CD4-positive, alpha-beta memory T cell (primary cell): ENCODE results near the gene STEAP1B. TPM values are rescaled to one million over a fixed set of nuclear protein-coding genes. Genes with fewer than 3 reads are reported as not detected.

Experiments
- CTCF ChIA-PET: fragments of 350-600 bp; sonication (Branson Sonifier 250); formaldehyde crosslinking; loops from one replicate; lab custom pipeline; 2021; ENCODE audit warnings: inconsistent platforms; ENCODE audit not compliant: partially characterized antibody; lab: Charles Lee
- POLR2A ChIA-PET: fragments of 350-600 bp; sonication (Branson Sonifier 250); formaldehyde crosslinking; loops from one replicate; lab custom pipeline; 2021; ENCODE audit not compliant: partially characterized antibody; lab: Charles Lee
- DNase-seq, 5 donors: peaks; one replicate each; pipeline versions ENCODE4 v3.0.0 to v3.0.0-alpha.2; 2020 to 2022; ENCODE audit warnings: mixed read lengths in 1 of 5
- H3K27ac ChIP-seq: one replicate; pipeline ENCODE4 v1.7.0; 2013; ENCODE audit warnings: low read depth, low read length
- H3K27me3 ChIP-seq: 2 replicates; pipeline ENCODE4 v1.7.0; 2013; ENCODE audit warnings: mild to moderate bottlenecking, low read length, moderate library complexity; ENCODE audit not compliant: insufficient read depth
- H3K36me3 ChIP-seq: 2 replicates; pipeline ENCODE4 v1.7.0; 2013; ENCODE audit warnings: mild to moderate bottlenecking, low read length, moderate library complexity; ENCODE audit not compliant: insufficient read depth
- H3K4me1 ChIP-seq: 2 replicates; pipeline ENCODE4 v1.7.0; 2013; ENCODE audit warnings: mild to moderate bottlenecking, low read length, moderate library complexity; ENCODE audit not compliant: insufficient read depth
- H3K4me3 ChIP-seq, 2 donors: one replicate each; pipeline ENCODE4 v1.7.0; 2013; ENCODE audit warnings: low read length in 2 of 2, mild to moderate bottlenecking in 1 of 2
- H3K9me3 ChIP-seq, 2 donors: one replicate each; pipeline ENCODE4 v1.7.0; 2013; ENCODE audit warnings: low read length in 2 of 2, control low read depth in 1 of 2; ENCODE audit not compliant: control insufficient read depth in 1 of 2
- H3K27ac Mint-ChIP-seq, 7 donors: one replicate each; pipeline ENCODE4 v1.8.0; 2020 to 2021; ENCODE audit warnings: mixed read lengths in 7 of 7, mild to moderate bottlenecking in 6 of 7, inconsistent platforms in 3 of 7, moderate library complexity in 3 of 7
- H3K27me3 Mint-ChIP-seq, 2 donors: one replicate each; pipeline ENCODE4 v1.8.0; 2020 to 2021; ENCODE audit warnings: mixed read lengths in 2 of 2
- H3K36me3 Mint-ChIP-seq, 2 donors: one replicate each; pipeline ENCODE4 v1.8.0; 2020 to 2021; ENCODE audit warnings: mixed read lengths in 2 of 2, inconsistent platforms in 1 of 2, mild to moderate bottlenecking in 1 of 2
- H3K4me1 Mint-ChIP-seq, 4 donors: one replicate each; pipeline ENCODE4 v1.8.0; 2020 to 2021; ENCODE audit warnings: mixed read lengths in 4 of 4, mild to moderate bottlenecking in 1 of 4
- H3K4me3 Mint-ChIP-seq, 8 donors: one replicate each; pipeline ENCODE4 v1.8.0; 2020 to 2021; ENCODE audit warnings: mixed read lengths in 8 of 8, mild to moderate bottlenecking in 7 of 8, moderate library complexity in 6 of 8, inconsistent platforms in 3 of 8
- H3K9me3 Mint-ChIP-seq, 8 donors: one replicate each; pipeline ENCODE4 v1.8.0; 2020 to 2021; ENCODE audit warnings: mixed read lengths in 8 of 8, mild to moderate bottlenecking in 5 of 8, inconsistent platforms in 3 of 8, moderate library complexity in 1 of 8
- intact Hi-C: fragments of 100-400 bp; cut with micrococcal nuclease; formaldehyde crosslinking; loops from one replicate; pipeline ENCODE4 v1.15.1; 2023
- polyA plus RNA-seq, 2 donors: library from polyadenylated mRNA; unstranded; fragments of 300-500 nt; fragmentation: Illumina TruSeq; gene quantifications; one replicate each; pipeline ENCODE4 v1.2.3, GENCODE V29; 2021
- total RNA-seq, 2 experiments: library from RNA; stranded (reverse); gene quantifications; one replicate each; pipeline ENCODE4 v1.2.3, GENCODE V29; 2021

STEAP1B gene
- total and polyA plus RNA-seq, 4 experiments from 2014 or later, result not detected

- ChIA-PET CTCF (interaction anchor here (1.5 kb wide), 1 partner anchor 291 kb away, joined by 4 read pairs; no protein-coding TSS in a partner anchor), POLR2A (no interaction called here)
- H3K9me3 Mint-ChIP-seq, result peaks cover 0 to 4% (median 0%) of the 10 kb centered on the region in 8 donors
- no peak for DNase-seq
- no peak overlapping the region for H3K27ac Mint-ChIP-seq
- H3K4me3 Mint-ChIP-seq, result no peak overlapping the region
- no peaks in the 10 kb centered on the region for H3K9me3 ChIP-seq
- no peaks in the 10 kb centered on the region for H3K36me3 ChIP-seq
- H3K4me1 ChIP-seq, result peaks cover 12% of the 10 kb centered on the region
- no peaks in the 10 kb centered on the region for H3K27me3 Mint-ChIP-seq
- no peaks in the 10 kb centered on the region for H3K27me3 ChIP-seq
- no peak overlapping the region for H3K27ac ChIP-seq
- peaks cover 7 to 23% (median 15%) of the 10 kb centered on the region in 4 donors for H3K4me1 Mint-ChIP-seq
- no peak overlapping the region for H3K4me3 ChIP-seq
- intact Hi-C loops, result no loop called here
- no peaks in the 10 kb centered on the region for H3K36me3 Mint-ChIP-seq
These were observed 98.9 kb downstream of the STEAP1B start for GRCh38 chr7:22400936-22401553.

GRCh38 chr7:22400150-22400814 lies 99.7 kb downstream of the STEAP1B start:
- Histone ChIP-seq H3K4me3 (no peak overlapping the region), H3K4me1 (peaks cover 12% of the 10 kb centered on the region), H3K36me3 (no peaks in the 10 kb centered on the region), H3K27ac (no peak overlapping the region), H3K27me3 (no peaks in the 10 kb centered on the region), H3K9me3 (no peaks in the 10 kb centered on the region)
- Mint-ChIP-seq H3K27me3 (no peaks in the 10 kb centered on the region), H3K36me3 (no peaks in the 10 kb centered on the region), H3K4me3 (no peak overlapping the region), H3K9me3 (peaks cover 0 to 4% (median 0%) of the 10 kb centered on the region in 8 donors), H3K27ac (no peak overlapping the region), H3K4me1 (peaks cover 7 to 23% (median 15%) of the 10 kb centered on the region in 4 donors)
- DNase-seq, result no peak
- POLR2A ChIA-PET, result no interaction called here
- CTCF ChIA-PET, result interaction anchor here (1.5 kb wide), 1 partner anchor 290 kb away, joined by 4 read pairs; no protein-coding TSS in a partner anchor
- intact Hi-C loops, result no loop called here

- intact Hi-C loops, result no loop called here
- ChIA-PET CTCF (interaction anchor here (1.5 kb wide), 1 partner anchor 289 kb away, joined by 4 read pairs; no protein-coding TSS in a partner anchor), POLR2A (no interaction called here)
These were observed 100.4 kb downstream of the STEAP1B start for GRCh38 chr7:22399546-22399945.

GRCh38 chr7:22399091-22399490 lies 100.9 kb downstream of the STEAP1B start:
- Mint-ChIP-seq H3K36me3 (no peaks in the 10 kb centered on the region), H3K4me3 (no peak overlapping the region), H3K27me3 (no peaks in the 10 kb centered on the region), H3K27ac (no peak overlapping the region), H3K9me3 (peaks cover 0 to 4% (median 0%) of the 10 kb centered on the region in 8 donors), H3K4me1 (peaks cover 7 to 23% (median 15%) of the 10 kb centered on the region in 4 donors)
- ChIA-PET POLR2A (no interaction called here), CTCF (no interaction called here)
- Histone ChIP-seq H3K4me1 (peaks cover 12% of the 10 kb centered on the region), H3K9me3 (no peaks in the 10 kb centered on the region), H3K36me3 (no peaks in the 10 kb centered on the region), H3K27ac (no peak overlapping the region), H3K27me3 (no peaks in the 10 kb centered on the region), H3K4me3 (no peak overlapping the region)
- intact Hi-C loops, result no loop called here
- no peak for DNase-seq

More at GRCh38 chr7:22399546-22399945, 100.4 kb downstream of the STEAP1B start:
- Histone ChIP-seq H3K9me3 (no peaks in the 10 kb centered on the region), H3K27me3 (no peaks in the 10 kb centered on the region), H3K4me3 (no peak overlapping the region), H3K36me3 (no peaks in the 10 kb centered on the region), H3K27ac (no peak overlapping the region), H3K4me1 (peaks cover 12% of the 10 kb centered on the region)
- H3K27ac Mint-ChIP-seq, result no peak overlapping the region
- no peaks in the 10 kb centered on the region for H3K36me3 Mint-ChIP-seq
- H3K4me3 Mint-ChIP-seq, result no peak overlapping the region
- no peaks in the 10 kb centered on the region for H3K27me3 Mint-ChIP-seq
- peaks cover 0 to 4% (median 0%) of the 10 kb centered on the region in 8 donors for H3K9me3 Mint-ChIP-seq
- H3K4me1 Mint-ChIP-seq, result peaks cover 7 to 23% (median 15%) of the 10 kb centered on the region in 4 donors
- no peak for DNase-seq

- CTCF ChIA-PET, result no interaction called here
- Mint-ChIP-seq H3K27me3 (no peaks in the 10 kb centered on the region), H3K36me3 (no peaks in the 10 kb centered on the region)
These were observed 102.0 kb downstream of the STEAP1B start for GRCh38 chr7:22397981-22398380.

GRCh38 chr7:22395222-22395621 lies 104.8 kb downstream of the STEAP1B start:
- no peak for DNase-seq
- no peaks in the 10 kb centered on the region for H3K36me3 Mint-ChIP-seq
- Histone ChIP-seq H3K9me3 (no peaks in the 10 kb centered on the region), H3K4me1 (no peaks in the 10 kb centered on the region), H3K36me3 (no peaks in the 10 kb centered on the region), H3K27me3 (no peaks in the 10 kb centered on the region), H3K27ac (no peak overlapping the region), H3K4me3 (no peak overlapping the region)
- POLR2A ChIA-PET, result no interaction called here
- CTCF ChIA-PET, result no interaction called here
- no peaks in the 10 kb centered on the region for H3K9me3 Mint-ChIP-seq
- intact Hi-C loops, result no loop called here
- H3K4me3 Mint-ChIP-seq, result no peak overlapping the region
- H3K27me3 Mint-ChIP-seq, result no peaks in the 10 kb centered on the region
- peaks cover 0 to 2% (median 0%) of the 10 kb centered on the region in 4 donors for H3K4me1 Mint-ChIP-seq
- peak overlapping the region in 1 of 7 donors; percentile 48 for H3K27ac Mint-ChIP-seq

More at GRCh38 chr7:22397981-22398380, 102.0 kb downstream of the STEAP1B start:
- Histone ChIP-seq H3K36me3 (no peaks in the 10 kb centered on the region), H3K4me3 (no peak overlapping the region), H3K4me1 (peaks cover 9% of the 10 kb centered on the region), H3K27ac (no peak overlapping the region), H3K27me3 (no peaks in the 10 kb centered on the region), H3K9me3 (no peaks in the 10 kb centered on the region)
- H3K9me3 Mint-ChIP-seq, result peaks cover 0 to 4% (median 0%) of the 10 kb centered on the region in 8 donors
- intact Hi-C loops, result no loop called here
- no peak for DNase-seq
- H3K4me3 Mint-ChIP-seq, result no peak overlapping the region
- no peak overlapping the region for H3K27ac Mint-ChIP-seq
- H3K4me1 Mint-ChIP-seq, result peaks cover 6 to 15% (median 10%) of the 10 kb centered on the region in 4 donors
- POLR2A ChIA-PET, result no interaction called here

- no peaks in the 10 kb centered on the region for H3K36me3 Mint-ChIP-seq
- no peaks in the 10 kb centered on the region for H3K4me1 ChIP-seq
- no peaks in the 10 kb centered on the region for H3K9me3 ChIP-seq
- H3K27me3 ChIP-seq, result no peaks in the 10 kb centered on the region
- CTCF ChIA-PET, result no interaction called here
- H3K9me3 Mint-ChIP-seq, result no peaks in the 10 kb centered on the region
- H3K4me3 Mint-ChIP-seq, result no peak overlapping the region
- H3K4me3 ChIP-seq, result no peak overlapping the region
- no peak overlapping the region for H3K27ac ChIP-seq
- POLR2A ChIA-PET, result interaction anchor here (0.6 kb wide), 1 partner anchor 756 kb away, joined by 3 read pairs; no protein-coding TSS in a partner anchor
- H3K27ac Mint-ChIP-seq, result no peak overlapping the region
- peaks cover 0 to 2% (median 0%) of the 10 kb centered on the region in 4 donors for H3K4me1 Mint-ChIP-seq
- DNase-seq, result no peak
- intact Hi-C loops, result no loop called here
- no peaks in the 10 kb centered on the region for H3K27me3 Mint-ChIP-seq
- no peaks in the 10 kb centered on the region for H3K36me3 ChIP-seq
These were observed 105.2 kb downstream of the STEAP1B start for GRCh38 chr7:22394739-22395138.
